CMK (cell line): Measurements from ENCODE around the gene PFKFB1.
"Not testable (repeated sequence)": the region's sequence is repeated elsewhere in the genome, so short reads cannot be mapped to it uniquely, and the experiment has no call there.

Experiments
- DNase-seq: peaks from one replicate; pipeline ENCODE4 v3.0.0-alpha.2; 2010; ENCODE audit warnings: low read depth

PFKFB1 gene

GRCh38 chrX:54992911-54993622, 921 bp downstream of the PFKFB1 start:
- DNase-seq = peak; percentile 47

GRCh38 chrX:54991706-54992105, 2.3 kb downstream of the PFKFB1 start:
- DNase-seq = no peak

DNA sequence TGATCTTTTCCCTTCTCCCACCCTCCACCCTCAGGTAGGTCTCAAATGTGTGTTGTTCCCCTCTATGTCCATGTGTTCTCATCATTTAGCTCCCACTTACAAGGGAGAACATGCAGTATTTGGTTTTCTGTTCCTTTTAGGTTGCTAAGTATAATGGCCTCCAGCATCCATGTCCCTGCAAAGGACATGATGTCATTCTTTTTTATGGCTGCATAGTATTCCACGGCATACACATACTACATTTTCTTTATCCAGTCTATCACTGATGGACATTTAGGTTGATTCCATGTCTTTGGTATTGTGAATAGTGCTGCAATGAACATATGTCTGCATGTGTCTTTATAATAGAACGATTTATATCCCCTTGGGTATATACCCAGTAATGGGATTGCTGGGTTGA, 10.7 kb downstream of the PFKFB1 start:
- DNase-seq = not testable (repeated sequence)

GRCh38 chrX:54980334-54980733, 13.7 kb downstream of the PFKFB1 start:
- no peak for DNase-seq

GRCh38 chrX:54979432-54979831, 14.6 kb downstream of the PFKFB1 start:
- no peak for DNase-seq

- no peak for DNase-seq
Observed at GRCh38 chrX:54978448-54978847, 15.5 kb downstream of the PFKFB1 start.

DNA sequence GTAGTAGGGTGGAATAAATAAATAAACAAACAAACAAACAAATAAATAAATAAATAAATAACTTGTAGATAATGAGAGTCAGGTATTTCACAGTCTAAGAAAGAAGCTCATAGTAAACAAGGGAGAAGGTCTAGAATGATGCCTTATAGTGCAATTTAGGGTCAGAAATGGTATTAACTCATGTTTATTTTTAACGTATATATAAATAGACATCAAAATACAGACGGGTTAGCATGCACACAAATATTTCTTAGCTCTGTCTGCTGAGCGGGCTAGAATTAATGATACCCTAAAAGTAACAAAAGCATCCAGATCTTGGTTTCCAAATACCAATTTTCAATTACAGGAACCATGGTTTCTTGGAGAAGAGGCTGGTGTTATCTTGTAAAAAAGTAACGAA, 16.6 kb downstream of the PFKFB1 start:
- DNase-seq = no peak

DNA sequence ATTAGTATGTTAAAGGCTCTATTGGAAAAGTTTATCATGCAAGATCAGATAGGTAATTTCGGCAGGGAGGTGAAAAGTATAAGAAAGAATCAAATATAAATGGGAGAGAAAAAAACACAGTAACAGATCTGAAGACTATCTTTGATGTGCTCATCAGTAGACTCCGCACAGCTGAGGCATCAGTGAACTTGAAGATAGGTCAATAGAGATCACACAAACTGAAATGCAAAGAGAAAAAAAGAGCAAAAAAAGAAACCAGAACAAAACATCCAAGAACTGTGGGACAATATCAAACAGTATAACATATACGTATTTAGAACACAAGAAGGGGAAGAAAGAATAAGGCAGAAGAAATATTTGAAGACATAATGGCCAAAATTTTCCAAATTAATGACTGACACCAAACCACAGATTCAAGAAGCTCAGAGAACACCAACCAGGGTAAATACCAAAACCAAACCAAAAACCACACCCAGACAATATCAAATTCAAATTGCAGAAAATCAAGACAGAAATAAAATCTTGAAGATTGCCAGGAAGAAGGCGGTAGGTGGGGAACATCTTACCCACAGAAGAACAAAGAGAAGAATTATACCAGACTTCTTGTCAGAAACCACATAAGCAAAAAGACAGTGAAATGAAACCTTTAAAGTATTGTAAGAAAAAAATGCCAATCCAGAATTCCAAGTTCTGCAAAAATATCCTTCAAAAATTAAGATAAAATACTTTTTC, 29.1 kb downstream of the PFKFB1 start:
- DNase-seq = no peak

- DNase-seq = no peak
Observed at GRCh38 chrX:54961750-54962149, 32.2 kb downstream of the PFKFB1 start.

DNA sequence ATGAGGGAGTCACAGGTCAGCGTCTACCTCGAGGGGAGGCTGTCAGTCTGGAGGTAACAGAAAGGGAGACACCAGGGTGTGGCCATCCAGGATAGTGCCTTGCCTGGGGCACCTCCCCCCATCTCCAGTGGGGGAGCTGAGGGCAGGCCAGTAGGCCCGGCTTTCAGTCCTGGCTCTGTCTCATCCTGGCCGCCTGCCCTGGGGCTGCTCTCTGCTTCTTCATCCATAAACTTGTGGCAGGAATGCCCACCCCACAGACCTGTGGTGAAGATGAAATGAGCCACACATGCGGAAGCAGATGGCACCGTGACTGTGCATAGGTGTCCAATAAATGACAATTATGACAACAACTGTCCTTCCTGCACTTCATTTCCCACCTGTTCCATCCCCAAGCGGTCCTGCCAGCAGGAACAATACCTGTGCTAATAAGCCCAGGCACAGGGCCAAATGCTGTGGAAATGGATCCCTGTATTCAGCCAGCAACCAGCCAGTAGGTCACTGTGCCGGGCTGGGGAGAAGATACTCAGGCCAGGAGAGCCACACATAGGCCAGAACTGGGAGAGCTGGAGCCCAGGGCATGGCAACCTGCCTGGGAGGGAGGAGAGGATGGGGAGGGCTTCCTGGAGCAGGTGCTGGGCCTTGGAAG, 43.1 kb downstream of the PFKFB1 start:
- no peak for DNase-seq

DNA sequence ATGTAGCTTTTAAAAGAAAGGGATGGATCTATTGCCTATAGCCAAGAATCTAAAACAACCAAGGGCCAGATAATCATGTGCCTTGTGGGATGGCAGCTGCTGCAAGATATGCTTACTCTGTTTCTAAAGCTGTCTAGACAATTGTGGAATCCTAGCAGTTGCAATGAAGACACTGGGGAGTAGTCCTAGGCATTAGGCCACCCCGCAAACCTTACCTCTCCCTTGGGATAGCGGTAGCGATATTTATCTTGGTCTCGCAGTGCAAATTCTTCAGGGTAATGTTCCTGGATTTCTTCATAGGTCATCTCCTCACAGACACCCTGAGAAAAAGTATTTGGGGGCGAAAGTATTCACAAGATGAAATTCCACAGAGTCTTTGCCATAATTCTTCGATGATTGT, 48.8 kb downstream of the PFKFB1 start:
- no peak for DNase-seq

DNA sequence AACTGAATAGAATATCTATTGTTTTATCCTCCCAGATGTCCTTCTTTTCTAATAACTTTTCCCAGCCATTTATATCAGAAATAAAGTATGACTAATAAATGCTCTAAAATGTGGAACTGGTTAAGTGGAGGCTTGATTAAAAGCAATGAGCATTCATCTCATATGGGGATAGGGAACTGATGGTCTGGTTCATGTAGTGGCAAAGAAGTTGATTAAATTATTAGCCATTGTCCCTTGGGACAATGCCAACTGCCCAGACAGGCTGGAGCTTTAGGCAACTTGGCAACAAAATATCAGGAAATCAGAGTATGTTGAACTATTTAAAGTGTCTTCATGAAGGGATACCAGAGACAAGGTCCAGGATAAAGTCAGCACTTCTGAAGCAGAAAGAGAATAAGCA, 49.2 kb downstream of the PFKFB1 start:
- DNase-seq = no peak

DNA sequence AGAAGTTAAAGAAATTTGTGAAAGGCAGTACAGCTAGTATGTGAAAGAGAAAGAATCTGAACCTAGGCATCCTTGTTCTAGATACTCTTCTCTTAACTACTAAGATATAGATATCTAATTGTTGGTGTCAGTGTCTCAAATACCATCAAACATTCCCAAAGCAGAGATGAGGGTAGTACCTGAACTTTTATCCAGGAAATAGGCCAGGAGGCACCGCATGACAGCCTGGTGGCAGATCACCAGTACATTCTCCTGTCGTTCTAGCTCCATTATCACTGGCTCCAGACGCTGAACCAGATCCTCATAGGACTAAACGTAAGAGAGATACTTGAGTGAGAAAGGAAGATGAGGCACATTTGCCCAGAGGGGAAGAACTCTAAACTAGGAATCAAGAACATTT, 56.6 kb downstream of the PFKFB1 start:
- DNase-seq = no peak

DNA sequence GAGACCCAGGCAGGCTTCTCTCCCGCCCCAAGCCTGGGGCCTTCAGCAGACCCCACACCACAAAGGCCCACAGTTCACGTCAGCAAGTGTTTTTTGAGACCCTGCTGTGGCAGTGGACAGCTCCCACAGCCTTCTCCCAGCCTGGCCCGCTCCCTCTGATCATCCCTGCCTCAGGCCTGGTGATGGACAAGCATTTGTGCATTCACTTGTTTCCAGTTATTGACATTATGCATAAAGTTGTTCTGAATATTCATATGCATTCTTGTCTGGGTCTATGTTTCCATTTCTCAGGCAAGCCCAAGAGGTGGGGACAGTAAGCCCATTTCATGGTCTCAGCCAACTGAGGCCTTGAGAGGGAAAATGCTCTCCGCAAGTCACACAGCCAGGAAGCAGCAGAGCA, 58.7 kb downstream of the PFKFB1 start:
- no peak for DNase-seq

DNA sequence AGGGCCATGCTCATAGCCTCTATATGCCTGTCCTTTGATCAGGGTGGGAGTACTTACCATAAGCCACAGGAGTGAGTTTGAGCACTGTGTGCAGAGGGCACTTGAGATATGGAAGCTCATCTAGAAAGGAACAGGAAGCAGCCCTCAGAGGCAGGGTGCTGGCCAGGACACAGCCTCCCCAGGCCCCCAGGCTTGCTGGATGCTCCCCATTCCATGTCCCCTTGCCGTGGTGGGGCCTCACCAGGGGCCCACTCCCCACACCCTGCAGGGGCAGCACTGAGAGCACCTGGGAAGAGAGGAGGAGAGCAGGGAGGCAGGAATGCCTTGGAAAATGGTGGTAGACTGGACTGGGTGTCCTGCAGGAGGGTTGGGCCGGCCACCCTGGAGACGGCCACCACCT, 59.1 kb downstream of the PFKFB1 start:
- DNase-seq = no peak

GRCh38 chrX:54934058-54934457, 59.9 kb downstream of the PFKFB1 start:
- no peak for DNase-seq

DNA sequence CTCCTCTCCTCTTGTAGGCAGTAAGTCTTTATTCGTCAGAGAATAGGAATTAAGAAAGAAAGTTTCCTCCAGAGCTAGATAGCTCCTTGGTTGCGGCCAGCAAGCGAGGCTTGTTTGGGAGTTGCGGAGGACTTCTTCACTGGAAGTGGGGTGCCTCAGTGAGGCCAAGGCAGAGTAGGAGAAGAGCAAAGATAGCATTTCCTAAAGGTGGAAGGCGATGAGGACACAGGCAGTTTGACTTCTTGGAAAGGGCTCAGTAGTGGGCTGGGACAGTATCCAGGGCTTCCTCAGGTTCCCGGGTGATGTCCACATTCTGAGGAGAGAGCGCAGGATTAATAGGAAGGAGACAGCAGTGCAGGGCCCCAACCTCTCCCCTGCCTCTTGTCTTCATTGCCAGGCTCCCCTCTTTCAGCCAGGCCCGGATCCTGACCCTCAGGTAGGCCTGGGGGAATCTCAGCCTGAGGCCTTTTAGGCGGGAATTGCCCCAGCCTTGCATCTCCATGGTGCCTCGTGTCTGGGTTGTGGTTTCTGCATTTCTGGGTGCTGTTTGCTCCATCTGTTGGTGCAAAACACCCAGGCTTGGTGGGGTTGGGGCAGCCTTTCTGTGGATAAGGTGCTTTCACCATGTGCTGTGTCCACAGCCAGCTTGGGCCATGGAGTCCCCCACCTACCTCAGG, 60.7 kb downstream of the PFKFB1 start:
- no peak for DNase-seq

DNA sequence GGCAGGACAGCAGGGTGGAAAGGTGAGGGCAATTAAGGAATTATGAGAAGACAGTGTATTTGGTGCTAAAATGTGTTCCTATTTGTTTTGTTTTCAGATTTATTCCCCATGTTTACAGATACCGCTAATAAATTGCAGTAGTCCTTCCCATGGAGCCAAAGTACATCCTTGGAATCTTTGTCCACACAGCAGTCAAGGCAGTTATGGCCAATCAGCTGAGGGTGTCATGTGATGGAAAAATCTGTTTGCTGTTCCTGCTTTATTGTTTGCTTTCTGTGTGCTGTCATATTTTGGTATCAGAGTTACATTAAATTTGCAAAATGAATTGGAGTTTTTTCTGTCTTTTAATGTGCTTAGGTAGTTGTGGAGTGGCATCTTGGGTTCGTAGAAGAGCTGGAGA, 62.9 kb downstream of the PFKFB1 start:
- DNase-seq = no peak

DNA sequence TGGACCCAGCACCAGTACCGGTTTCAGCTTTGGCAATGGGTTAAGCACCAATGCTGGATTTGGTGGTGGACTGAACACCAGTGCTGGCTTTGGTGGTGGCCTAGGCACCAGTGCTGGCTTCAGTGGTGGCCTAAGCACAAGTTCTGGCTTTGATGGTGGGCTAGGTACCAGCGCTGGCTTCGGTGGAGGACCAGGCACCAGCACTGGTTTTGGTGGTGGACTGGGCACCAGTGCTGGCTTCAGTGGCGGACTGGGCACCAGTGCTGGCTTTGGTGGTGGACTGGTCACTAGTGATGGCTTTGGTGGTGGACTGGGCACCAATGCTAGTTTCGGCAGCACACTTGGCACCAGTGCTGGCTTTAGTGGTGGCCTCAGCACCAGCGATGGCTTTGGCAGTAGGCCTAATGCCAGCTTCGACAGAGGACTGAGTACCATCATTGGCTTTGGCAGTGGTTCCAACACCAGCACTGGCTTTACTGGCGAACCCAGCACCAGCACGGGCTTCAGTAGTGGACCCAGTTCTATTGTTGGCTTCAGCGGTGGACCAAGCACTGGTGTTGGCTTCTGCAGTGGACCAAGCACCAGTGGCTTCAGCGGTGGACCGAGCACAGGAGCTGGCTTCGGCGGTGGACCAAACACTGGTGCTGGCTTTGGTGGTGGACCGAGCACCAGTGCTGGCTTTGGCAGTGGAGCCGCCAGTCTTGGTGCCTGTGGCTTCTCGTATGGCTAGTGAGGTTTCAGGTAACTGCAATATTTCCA, 63.5 kb downstream of the PFKFB1 start:
- DNase-seq = no peak

- no peak for DNase-seq
Observed at GRCh38 chrX:54928876-54929275, 65.1 kb downstream of the PFKFB1 start.

DNA sequence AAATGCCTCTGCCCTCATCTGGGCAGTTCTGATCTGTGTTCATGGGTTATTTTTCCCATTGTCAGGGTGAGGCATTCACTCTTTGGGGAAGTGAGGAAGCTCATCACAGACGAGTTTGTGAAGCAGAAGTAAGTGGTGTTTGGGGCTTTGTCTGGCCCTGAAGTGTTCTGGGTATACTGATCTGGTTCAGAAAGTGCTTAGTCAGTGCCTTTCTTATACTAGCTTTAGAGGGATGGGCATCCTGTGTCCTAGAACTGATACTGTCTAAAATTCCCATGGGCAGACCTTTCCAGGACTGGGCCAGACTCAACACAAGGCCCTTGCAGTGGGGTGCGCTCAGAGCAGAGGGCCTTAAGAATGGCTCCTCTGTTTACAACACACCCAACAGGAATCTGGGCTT, 67.0 kb downstream of the PFKFB1 start:
- no peak for DNase-seq

DNA sequence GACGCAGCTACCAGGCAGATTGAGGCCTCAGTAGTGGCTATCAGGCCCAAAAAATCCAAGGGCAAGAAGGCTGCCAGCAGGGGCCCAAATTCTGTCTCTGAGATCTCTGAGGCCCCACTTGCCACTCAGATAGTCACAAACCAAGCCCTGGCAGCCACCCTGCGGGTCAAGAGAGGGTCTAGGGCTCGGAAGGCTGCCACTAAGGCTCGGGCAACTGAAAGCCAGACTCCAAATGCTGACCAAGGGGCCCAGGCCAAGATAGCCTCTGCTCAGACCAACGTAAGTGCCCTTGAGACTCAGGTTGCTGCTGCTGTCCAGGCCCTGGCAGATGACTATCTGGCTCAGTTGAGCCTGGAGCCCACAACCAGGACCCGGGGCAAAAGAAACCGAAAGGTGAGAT, 70.6 kb downstream of the PFKFB1 start:
- DNase-seq = no peak
